GM18498 (cell line): Measurements from ENCODE around the gene AP1AR.
"Not testable (repeated sequence)": the region's sequence is repeated elsewhere in the genome, so short reads cannot be mapped to it uniquely, and the experiment has no call there.

Source experiments
- ATAC-seq: cut with Tn5 transposase; IDR thresholded peaks from one replicate; pipeline ENCODE4 v1.9.1; 2021; ENCODE audit warnings: mild to moderate bottlenecking, moderate library complexity; ENCODE audit not compliant: unreplicated experiment

The AP1AR gene, protein sequence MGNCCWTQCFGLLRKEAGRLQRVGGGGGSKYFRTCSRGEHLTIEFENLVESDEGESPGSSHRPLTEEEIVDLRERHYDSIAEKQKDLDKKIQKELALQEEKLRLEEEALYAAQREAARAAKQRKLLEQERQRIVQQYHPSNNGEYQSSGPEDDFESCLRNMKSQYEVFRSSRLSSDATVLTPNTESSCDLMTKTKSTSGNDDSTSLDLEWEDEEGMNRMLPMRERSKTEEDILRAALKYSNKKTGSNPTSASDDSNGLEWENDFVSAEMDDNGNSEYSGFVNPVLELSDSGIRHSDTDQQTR

GRCh38 chr4:112231779-112232713 is at the start of gene AP1AR:
TSS of gene AP1AR (plus strand) at chr4:112231787. CDS start at chr4:112232092, 305 bp downstream.
- ATAC-seq: peak; percentile 75

- no peak for ATAC-seq
Measured at GRCh38 chr4:112182604-112183003, 49.0 kb upstream of the AP1AR start.

- no peak for ATAC-seq
Measured at GRCh38 chr4:112183252-112183651, 48.3 kb upstream of the AP1AR start.

GRCh38 chr4:112184438-112184837 is 47.1 kb upstream of the AP1AR start:
- no peak for ATAC-seq

GRCh38 chr4:112185334-112185733 is 46.3 kb upstream of the AP1AR start:
- peak; percentile 73 for ATAC-seq

GRCh38 chr4:112185740-112186670 is 45.6 kb upstream of the AP1AR start:
- no peak for ATAC-seq

DNA sequence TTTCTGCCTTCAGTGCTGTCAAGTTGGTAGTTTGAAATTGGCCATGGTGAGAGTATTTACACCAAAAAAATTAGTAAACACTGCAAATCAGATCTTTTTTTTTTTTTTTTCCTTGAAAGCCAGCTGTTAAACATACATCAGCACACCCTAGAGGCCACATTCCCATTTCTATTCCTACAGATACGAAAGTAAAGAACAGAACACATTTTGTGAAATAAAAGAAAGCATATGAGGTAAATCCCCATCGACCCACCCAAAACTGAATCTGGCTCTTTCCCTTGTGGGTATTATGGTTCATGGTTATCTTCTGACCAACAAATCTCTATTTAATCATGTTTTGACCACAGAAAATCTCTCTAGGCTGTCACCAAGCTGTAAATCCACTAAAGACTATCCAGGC is 41.8 kb upstream of the AP1AR start:
- no peak for ATAC-seq

GRCh38 chr4:112190684-112191083 is 40.9 kb upstream of the AP1AR start:
- ATAC-seq: no peak

DNA sequence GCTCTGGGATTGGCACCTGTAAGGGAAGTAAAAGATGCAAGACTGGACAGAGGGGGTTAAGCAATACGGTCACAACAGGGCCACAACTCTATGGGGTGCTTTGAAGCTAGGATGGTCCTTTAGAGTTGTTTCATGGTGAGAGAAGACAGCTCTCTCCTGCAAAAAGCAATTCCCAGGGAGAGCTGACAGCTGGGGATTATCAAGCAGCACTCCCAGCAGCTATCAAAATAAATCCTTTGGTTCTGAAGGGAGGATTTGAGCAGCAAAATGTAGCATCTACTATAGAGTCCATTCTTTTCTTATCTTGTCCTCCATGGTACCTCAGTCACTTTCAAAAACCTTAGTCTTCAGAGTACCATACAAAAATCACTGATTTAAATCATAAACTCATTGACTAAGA is 35.1 kb upstream of the AP1AR start:
- ATAC-seq: no peak

GRCh38 chr4:112199041-112199440 is 32.5 kb upstream of the AP1AR start:
- peak; percentile 16 for ATAC-seq

DNA sequence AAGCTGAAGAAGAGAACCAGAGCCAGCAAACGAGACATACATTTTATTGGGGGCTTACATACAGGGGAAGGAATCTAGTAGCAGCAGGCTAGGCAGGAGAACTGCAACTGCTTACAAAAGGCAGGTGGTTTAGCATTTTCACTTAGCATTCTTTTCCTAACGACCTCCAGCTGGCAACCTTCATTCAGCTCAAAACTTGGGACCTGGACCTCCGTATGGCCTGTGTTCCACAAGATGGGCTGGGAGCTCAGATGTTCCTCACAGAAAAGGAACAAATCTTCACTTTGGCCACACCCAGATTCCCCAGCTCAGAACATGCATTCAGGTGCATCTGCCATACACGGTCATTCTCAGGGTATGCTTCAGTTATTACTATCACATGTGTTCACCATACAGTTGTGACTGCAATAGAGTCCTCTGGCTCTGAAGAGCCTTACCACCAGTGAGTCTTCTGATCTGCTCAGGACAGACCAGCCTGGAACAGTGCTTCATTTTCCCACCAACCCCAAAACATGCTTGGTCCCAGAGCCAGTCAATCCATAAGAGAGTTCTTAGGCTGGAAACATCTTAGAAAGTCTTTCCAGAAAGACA is 29.6 kb upstream of the AP1AR start:
- no peak for ATAC-seq

DNA sequence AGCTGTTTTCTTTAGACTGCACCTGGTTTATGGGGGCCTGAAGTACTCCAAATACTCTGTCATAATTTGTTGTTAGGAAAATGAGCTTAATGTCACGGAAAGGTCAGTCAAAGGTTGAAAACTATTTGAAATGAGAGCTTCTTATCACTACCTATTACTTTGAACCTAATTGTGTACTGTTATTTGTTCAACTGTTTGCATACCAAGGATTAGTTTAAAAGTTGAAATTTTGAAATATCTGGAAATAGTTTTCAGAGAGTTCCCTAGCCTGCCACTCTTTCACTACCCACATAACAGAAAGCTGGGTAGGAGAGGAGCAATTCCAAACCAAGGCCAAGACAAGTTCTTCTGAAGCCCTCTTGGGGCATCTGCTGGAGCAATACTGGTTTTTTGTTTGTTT is 28.0 kb upstream of the AP1AR start:
- ATAC-seq: no peak

GRCh38 chr4:112206431-112206830 is 25.2 kb upstream of the AP1AR start:
- ATAC-seq: no peak

DNA sequence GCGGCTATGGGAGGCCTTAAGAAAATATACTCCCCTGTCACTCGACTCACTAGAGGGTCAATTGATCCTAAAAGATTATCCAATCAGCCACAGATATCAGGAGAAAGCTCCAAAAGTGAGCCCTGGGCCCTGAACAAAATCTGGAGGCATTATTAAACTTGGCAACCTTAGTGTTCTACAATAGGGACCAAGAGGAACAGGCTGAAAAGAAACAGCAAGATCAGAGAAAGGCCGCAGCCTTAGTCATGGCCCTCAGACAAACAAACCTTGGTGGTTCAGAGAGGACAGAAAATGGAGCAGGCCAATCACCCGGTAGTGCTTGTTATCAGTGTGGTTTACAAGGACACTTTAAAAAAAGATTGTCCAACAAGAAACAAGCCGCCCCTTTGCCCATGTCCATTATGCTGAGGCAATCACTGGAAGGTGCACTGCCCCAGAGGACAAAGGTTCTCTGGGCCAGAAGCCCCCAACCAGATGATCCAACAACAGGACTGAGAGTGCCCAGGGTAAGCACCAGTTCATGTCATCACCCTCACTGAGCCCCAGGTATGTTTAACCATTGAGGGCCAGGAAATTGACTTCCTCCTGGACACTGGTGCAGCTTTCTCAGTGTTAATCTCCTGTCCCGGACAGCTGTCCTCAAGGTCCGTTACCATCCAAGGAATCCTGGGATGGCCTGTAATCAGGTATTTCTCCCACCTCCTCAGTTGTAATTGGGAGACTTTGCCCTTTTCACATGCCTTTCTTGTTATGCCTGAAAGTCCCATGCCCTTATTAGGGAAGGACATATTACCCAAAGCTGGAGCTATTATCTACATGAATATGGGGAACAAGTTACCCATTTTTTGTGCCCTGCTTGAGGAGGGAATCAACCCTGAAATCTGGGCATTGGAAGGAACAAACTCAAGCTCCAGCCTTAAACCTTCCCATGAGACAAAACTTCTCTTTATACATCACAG is 23.2 kb upstream of the AP1AR start:
- ATAC-seq: not testable (repeated sequence)

DNA sequence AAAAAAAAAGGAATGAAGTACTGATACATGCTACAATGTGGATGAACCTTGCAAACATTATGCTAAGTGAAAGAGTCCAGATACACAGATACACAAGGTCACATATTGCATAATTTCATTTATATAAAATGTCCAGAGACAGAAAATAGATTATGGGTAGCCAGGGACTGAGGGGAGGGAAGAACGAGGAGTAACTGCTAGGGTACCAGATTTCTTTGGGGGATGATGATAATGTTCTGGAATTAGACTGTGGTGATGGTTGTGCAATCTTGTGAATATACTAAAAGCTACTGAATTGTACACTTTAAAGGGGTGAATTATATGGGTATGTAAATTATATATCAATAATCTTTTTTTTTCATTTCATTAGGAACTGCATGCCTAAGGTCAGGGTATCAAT is 20.8 kb upstream of the AP1AR start:
- no peak for ATAC-seq

GRCh38 chr4:112213091-112213490 is 18.5 kb upstream of the AP1AR start:
- ATAC-seq: peak; percentile 77

- ATAC-seq: no peak
Measured at GRCh38 chr4:112213856-112214255, 17.7 kb upstream of the AP1AR start.

- ATAC-seq: no peak
Measured at GRCh38 chr4:112214390-112215264, 17.0 kb upstream of the AP1AR start.
